GM10248 (cell line): ENCODE results near the gene USP33.

Experiments used
- CTCF ChIA-PET: fragments of 300-600 bp; sonication (Branson Sonifier 250); formaldehyde crosslinking; extraction: SDS; loops from one replicate; lab custom pipeline; 2021; ENCODE audit warnings: antibody characterized with exemption; lab: Yijun Ruan, JAX
- POLR2A ChIA-PET: fragments of 350-650 bp; sonication (Branson Sonifier 250); formaldehyde crosslinking; extraction: SDS; loops from one replicate; lab custom pipeline; 2020; ENCODE audit warnings: antibody characterized with exemption; lab: Yijun Ruan, JAX
- DNase-seq: peaks from one replicate; pipeline ENCODE4 v3.0.0; 2012; ENCODE audit errors: extremely low spot score
- CTCF ChIP-seq: IDR thresholded peaks from 2 replicates; pipeline ENCODE4 v1.5.1; 2012; ENCODE audit warnings: mild to moderate bottlenecking, low read depth; ENCODE audit errors: extremely low read depth, missing control alignments, control extremely low read depth

The USP33 gene

GRCh38 chr1:77664939-77665516 is 94.6 kb downstream of the USP33 start:
- ChIA-PET POLR2A (no interaction called here), CTCF (interaction anchor here (1.0 to 2.3 kb wide), 2 partner anchors 8 to 18 kb away, joined by 3 to 11 read pairs; no protein-coding TSS in a partner anchor)
- TF ChIP-seq CTCF = no peak
- DNase-seq = no peak

GRCh38 chr1:77661696-77662095 is 98.0 kb downstream of the USP33 start:
- no peak for TF ChIP-seq CTCF
- ChIA-PET POLR2A (interaction anchor here (0.6 kb wide), 1 partner anchor 324 kb away, joined by 3 read pairs; no protein-coding TSS in a partner anchor), CTCF (no interaction called here)
- no peak for DNase-seq

DNA sequence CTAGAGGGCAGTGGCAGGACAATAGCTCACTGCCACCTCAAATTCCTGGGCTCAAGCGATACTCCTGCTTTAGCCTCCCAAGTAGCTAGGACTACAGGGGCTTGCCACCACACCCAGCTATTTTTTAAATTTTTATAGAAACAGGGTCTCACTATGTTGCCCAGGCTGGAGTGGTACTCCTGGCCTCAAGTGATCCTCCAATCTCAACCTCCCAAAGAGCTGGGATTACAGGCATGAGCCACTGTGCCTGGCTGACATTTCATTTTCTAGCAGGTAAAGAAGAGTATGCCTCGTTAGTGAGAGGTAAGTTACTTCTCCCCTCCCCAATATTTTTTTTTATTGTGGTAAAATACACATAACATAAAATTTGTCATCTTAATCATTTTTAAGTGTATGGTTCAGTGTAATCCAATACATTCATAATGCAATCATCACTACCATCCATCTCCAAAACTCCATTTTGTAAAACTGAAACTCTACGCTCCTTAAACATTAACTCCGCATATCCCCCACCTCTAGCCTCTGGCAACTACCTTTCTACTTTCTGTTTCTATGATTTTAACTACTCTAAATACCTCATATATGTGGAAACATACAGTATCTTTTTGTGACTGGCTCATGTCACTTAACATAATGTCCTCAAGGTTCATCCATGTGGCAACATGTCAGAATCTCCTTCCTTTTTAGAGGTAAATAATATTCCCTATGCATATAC is 99.6 kb downstream of the USP33 start:
- ChIA-PET CTCF (interaction anchor here (1.5 to 2.2 kb wide), 5 partner anchors 9 to 260 kb away, joined by 3 to 7 read pairs (median 3); no protein-coding TSS in a partner anchor), POLR2A (interaction anchor here (0.6 kb wide), 1 partner anchor 17 kb away, joined by 3 read pairs; no protein-coding TSS in a partner anchor)
- DNase-seq = no peak
- TF ChIP-seq CTCF = no peak

DNA sequence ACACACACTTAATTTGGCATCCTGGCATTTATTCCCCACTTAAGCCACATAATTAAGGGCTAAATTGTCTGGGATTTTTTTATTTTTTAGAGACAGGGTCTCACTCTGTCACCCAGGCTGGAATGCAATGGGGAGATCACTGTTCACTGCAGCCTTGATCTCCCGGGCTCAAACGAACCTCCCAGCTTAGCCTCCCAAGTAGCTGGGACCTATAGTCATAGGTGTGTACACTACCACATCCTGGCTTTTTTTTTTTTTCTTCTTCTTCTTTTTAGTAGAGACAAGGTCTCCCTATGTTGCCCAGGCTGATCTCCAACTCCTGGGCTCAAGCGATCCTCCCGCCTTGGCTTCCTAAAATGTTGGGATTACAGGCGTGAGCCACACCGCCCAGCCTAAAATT is 101.4 kb downstream of the USP33 start:
- DNase-seq = no peak
- ChIA-PET POLR2A (no interaction called here), CTCF (interaction anchor here (1.1 to 2.2 kb wide), 5 partner anchors 11 to 262 kb away, joined by 3 to 8 read pairs (median 5); no protein-coding TSS in a partner anchor)
- TF ChIP-seq CTCF = no peak

DNA sequence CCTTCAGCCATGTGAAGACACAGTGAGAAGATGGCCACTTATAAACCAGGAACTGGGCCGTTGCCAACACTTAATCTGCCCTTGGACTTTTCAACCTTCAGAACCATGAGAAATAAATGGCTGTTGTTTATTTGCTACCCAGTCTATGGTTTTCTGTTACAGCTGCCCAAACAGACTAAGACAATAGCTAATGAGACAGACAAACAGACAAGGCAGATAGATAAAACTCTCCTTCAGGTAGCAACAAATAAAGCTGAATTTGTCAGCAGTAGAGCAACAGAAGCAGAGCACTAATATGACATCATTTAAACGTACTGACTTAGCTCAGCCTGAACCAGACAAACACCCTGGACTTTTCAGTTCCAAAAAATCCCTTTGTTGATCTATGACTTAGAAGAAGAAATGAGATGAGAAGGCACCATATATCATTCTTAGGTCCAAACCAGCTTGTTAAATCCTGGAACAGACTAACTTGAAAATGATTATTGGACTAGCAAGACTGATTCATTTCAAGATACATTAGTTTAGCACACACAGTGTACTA is 104.1 kb downstream of the USP33 start:
- POLR2A ChIA-PET = no interaction called here

More for the DNA sequence above, 104.1 kb downstream of the USP33 start:
- no peak for TF ChIP-seq CTCF
- CTCF ChIA-PET = interaction anchor here (0.8 to 1.6 kb wide), 4 partner anchors 12 to 26 kb away, joined by 3 to 7 read pairs (median 4); no protein-coding TSS in a partner anchor
- no peak for DNase-seq
